Keratinocyte (primary cell): ENCODE results near the gene MAEA. TPM values are rescaled to one million over a fixed set of nuclear protein-coding genes. Genes with fewer than 3 reads are reported as not detected.

Experiments used
- DNase-seq: peaks from one replicate; pipeline ENCODE4 v3.0.0-alpha.2; 2011; ENCODE audit warnings: low read depth, missing footprints, low spot score
- FAIRE-seq: peaks from 2 replicates; lab custom pipeline; 2011; peaks lifted over from hg19 to GRCh38; lab: Jason Lieb, UNC
- H2AFZ ChIP-seq: 2 replicates; pipeline ENCODE4 v1.6.0; 2012; ENCODE audit warnings: low read length, control low read depth, inconsistent platforms; ENCODE audit not compliant: control insufficient read depth
- H3K27ac ChIP-seq: 2 replicates; pipeline ENCODE4 v1.5.1; 2011; ENCODE audit warnings: low read length; ENCODE audit not compliant: control insufficient read depth, insufficient read depth
- H3K27me3 ChIP-seq: 3 replicates; pipeline ENCODE4 v1.6.0; 2011; ENCODE audit warnings: low read length; ENCODE audit not compliant: control insufficient read depth, insufficient read depth; ENCODE audit errors: extremely low read depth
- H3K36me3 ChIP-seq, 2 experiments: 2 replicates in 1 of 2; 3 replicates in 1 of 2; pipeline ENCODE4 v1.5.1; 2011; ENCODE audit warnings: low read length in 2 of 2, mild to moderate bottlenecking in 1 of 2; ENCODE audit not compliant: control insufficient read depth in 2 of 2, insufficient read depth in 2 of 2; ENCODE audit errors: extremely low read depth in 1 of 2
- H3K4me1 ChIP-seq: 3 replicates; pipeline ENCODE4 v1.5.1; 2011; ENCODE audit warnings: low read length; ENCODE audit not compliant: control insufficient read depth, insufficient read depth; ENCODE audit errors: extremely low read depth
- H3K4me2 ChIP-seq: 3 replicates; pipeline ENCODE4 v1.6.0; 2011; ENCODE audit warnings: low read depth, low read length; ENCODE audit not compliant: control insufficient read depth, insufficient read depth; ENCODE audit errors: extremely low read depth
- H3K4me3 ChIP-seq, 3 experiments: fragments of 200-600 bp in 1 of 3; sonication (generic) in 1 of 3; 2 replicates in 2 of 3; 3 replicates in 1 of 3; pipeline ENCODE4 v1.5.1; 2011 to 2016; ENCODE audit warnings: low read length in 3 of 3, mild to moderate bottlenecking in 3 of 3, control low read depth in 2 of 3, inconsistent platforms in 1 of 3, low read depth in 1 of 3, mixed read lengths in 1 of 3, mixed run types in 1 of 3, moderate library complexity in 1 of 3; ENCODE audit not compliant: control insufficient read depth in 2 of 3, insufficient read depth in 2 of 3; ENCODE audit errors: extremely low read depth in 1 of 3
- H3K79me2 ChIP-seq: 2 replicates; pipeline ENCODE4 v1.6.0; 2012; ENCODE audit warnings: low read length; ENCODE audit not compliant: control insufficient read depth, insufficient read depth
- H3K9ac ChIP-seq: 3 replicates; pipeline ENCODE4 v1.6.0; 2011; ENCODE audit warnings: low read length; ENCODE audit not compliant: control insufficient read depth, insufficient read depth; ENCODE audit errors: extremely low read depth
- H3K9me1 ChIP-seq: 3 replicates; pipeline ENCODE4 v1.6.0; 2011; ENCODE audit warnings: low read length; ENCODE audit not compliant: control insufficient read depth, insufficient read depth; ENCODE audit errors: extremely low read depth
- H3K9me3 ChIP-seq: 2 replicates; pipeline ENCODE4 v1.5.1; 2012; ENCODE audit warnings: low read depth, low read length; ENCODE audit not compliant: control insufficient read depth
- H4K20me1 ChIP-seq: 3 replicates; pipeline ENCODE4 v1.6.0; 2011; ENCODE audit warnings: low read length; ENCODE audit not compliant: control insufficient read depth, insufficient read depth; ENCODE audit errors: extremely low read depth
- EZH2 ChIP-seq: IDR thresholded peaks from one replicate; pipeline ENCODE4 v1.6.1; 2012; ENCODE audit warnings: inconsistent platforms, mild to moderate bottlenecking, low read length, moderate library complexity
- dilution Hi-C: fragments of 300-500 bp; cut with MboI; formaldehyde crosslinking; loops from one replicate; pipeline ENCODE4 v1.7.0; 2020; ENCODE audit warnings: low sequenced_read_pairs; ENCODE audit not compliant: extremely low pct_ligation_motif_present
- polyA plus RNA-seq, 5 experiments: library from polyadenylated mRNA; depleted of rRNA in 3 of 5; stranded (reverse) in 3 of 5; stranded (forward) in 1 of 5; unstranded in 1 of 5; fragments of >200 nt; gene quantifications; 1 replicate in 1 of 5; 2 replicates in 3 of 5; 3 replicates in 1 of 5; pipeline versions ENCODE4 v1.2.1 to v1.2.3, GENCODE V29; 2011 to 2012; ENCODE audit warnings: missing spikeins in 2 of 5, low read depth in 1 of 5, low replicate concordance in 1 of 5
- TF ChIP-seq, protein P1 (sequence below), 3 experiments: IDR thresholded peaks in 1 of 3; conservative IDR thresholded peaks in 1 of 3; optimal IDR thresholded peaks in 1 of 3; 2 replicates in 2 of 3; 3 replicates in 1 of 3; pipeline versions ENCODE3 to v1.5.1; 2011; ENCODE audit warnings: low read length in 3 of 3, mild to moderate bottlenecking in 3 of 3, moderate library complexity in 2 of 3, control low read depth in 1 of 3, inconsistent platforms in 1 of 3; ENCODE audit not compliant: insufficient read depth in 2 of 3; ENCODE audit errors: extremely low read depth in 1 of 3

MAEA gene
- polyA plus RNA-seq, 1 donor (not counting 4 experiments of a cell fraction or from before 2014, with no cell fraction given), result 89.7 TPM

GRCh38 chr4:1326751-1327525, 37.2 kb downstream of the MAEA start:
- H3K27ac ChIP-seq, result no peak overlapping the region
- peaks cover 29 to 34% of the 10 kb centered on the region in 2 experiments for H3K36me3 ChIP-seq
- FAIRE-seq (no peak), DNase-seq (no peak)
- no peaks in the 10 kb centered on the region for H4K20me1 ChIP-seq
- H3K27me3 ChIP-seq, result no peaks in the 10 kb centered on the region
- H3K4me3 ChIP-seq, result no peak overlapping the region
- H3K4me1 ChIP-seq, result peaks cover 45% of the 10 kb centered on the region
- H2AFZ ChIP-seq, result no peak overlapping the region
- dilution Hi-C loops, result no loop called here
- H3K79me2 ChIP-seq, result peaks cover 47% of the 10 kb centered on the region
- H3K9ac ChIP-seq, result no peak overlapping the region
- H3K4me2 ChIP-seq, result no peak overlapping the region
- H3K9me1 ChIP-seq, result no peaks in the 10 kb centered on the region
- peaks cover 2% of the 10 kb centered on the region for H3K9me3 ChIP-seq
- TF ChIP-seq, protein P1, sequence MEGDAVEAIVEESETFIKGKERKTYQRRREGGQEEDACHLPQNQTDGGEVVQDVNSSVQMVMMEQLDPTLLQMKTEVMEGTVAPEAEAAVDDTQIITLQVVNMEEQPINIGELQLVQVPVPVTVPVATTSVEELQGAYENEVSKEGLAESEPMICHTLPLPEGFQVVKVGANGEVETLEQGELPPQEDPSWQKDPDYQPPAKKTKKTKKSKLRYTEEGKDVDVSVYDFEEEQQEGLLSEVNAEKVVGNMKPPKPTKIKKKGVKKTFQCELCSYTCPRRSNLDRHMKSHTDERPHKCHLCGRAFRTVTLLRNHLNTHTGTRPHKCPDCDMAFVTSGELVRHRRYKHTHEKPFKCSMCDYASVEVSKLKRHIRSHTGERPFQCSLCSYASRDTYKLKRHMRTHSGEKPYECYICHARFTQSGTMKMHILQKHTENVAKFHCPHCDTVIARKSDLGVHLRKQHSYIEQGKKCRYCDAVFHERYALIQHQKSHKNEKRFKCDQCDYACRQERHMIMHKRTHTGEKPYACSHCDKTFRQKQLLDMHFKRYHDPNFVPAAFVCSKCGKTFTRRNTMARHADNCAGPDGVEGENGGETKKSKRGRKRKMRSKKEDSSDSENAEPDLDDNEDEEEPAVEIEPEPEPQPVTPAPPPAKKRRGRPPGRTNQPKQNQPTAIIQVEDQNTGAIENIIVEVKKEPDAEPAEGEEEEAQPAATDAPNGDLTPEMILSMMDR (optimal IDR thresholded peaks at IDR 0.05 in 1 of 3, IDR thresholded peaks at IDR 0.05 in 1 of 3, conservative IDR thresholded peaks at IDR 0.05 in 1 of 3; ENCODE audit: extremely low read depth in 1 of 3, insufficient read depth in 2 of 3, low read length in 3 of 3), result no peak
- no peak for TF ChIP-seq EZH2

DNA sequence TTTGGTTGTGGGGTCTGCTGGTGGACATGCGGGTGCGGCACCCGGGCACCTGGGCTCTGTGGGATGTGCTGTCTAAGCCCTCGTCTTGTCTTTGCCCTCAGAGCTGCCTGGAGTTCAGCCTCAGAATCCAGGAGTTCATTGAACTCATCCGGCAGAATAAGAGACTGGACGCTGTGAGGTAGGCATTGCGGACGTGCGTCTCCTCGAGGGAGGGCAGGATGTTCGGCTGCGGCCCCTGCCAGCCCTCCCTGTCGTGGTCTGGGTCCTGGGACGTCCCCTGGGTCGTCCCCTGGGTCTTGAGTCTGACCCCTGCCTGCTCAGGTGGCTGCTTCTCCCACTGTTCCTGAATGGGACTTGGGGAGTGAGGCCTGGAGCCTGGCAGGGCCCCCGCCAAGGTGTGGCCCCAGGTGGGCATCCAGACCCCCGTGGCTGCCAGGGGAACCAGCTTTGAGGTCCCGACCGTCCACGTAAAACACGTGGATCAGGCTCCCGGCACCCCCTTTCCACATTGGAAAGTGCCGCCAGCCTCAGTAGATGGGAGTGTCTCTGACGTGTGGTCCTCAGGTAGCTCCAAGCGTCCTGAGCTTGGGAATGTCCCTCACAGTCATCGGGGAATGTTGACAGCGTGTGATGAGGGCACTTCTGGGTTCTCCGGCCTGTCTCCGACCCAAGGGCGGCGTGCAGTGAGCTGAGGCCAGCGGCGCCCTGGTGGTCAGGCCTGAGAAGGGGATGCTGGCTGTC, 38.0 kb downstream of the MAEA start:
- Histone ChIP-seq H3K4me2 (no peak overlapping the region), H3K79me2 (peaks cover 52% of the 10 kb centered on the region), H4K20me1 (no peaks in the 10 kb centered on the region), H3K9me1 (no peaks in the 10 kb centered on the region), H3K4me3 (no peak overlapping the region), H3K4me1 (peaks cover 38% of the 10 kb centered on the region), H3K27ac (no peak overlapping the region), H3K27me3 (no peaks in the 10 kb centered on the region), H3K9ac (no peak overlapping the region), H2AFZ (no peak overlapping the region), H3K36me3 (peaks cover 30 to 31% of the 10 kb centered on the region in 2 experiments), H3K9me3 (peaks cover 2% of the 10 kb centered on the region)
- TF ChIP-seq, protein P1 (optimal IDR thresholded peaks at IDR 0.05 in 1 of 3, IDR thresholded peaks at IDR 0.05 in 1 of 3, conservative IDR thresholded peaks at IDR 0.05 in 1 of 3; ENCODE audit: extremely low read depth in 1 of 3, insufficient read depth in 2 of 3, low read length in 3 of 3), result no peak
- TF ChIP-seq EZH2, result no peak
- DNase-seq (no peak), FAIRE-seq (no peak)
- dilution Hi-C loops, result no loop called here
